Stimulated activated CD4-positive, alpha-beta T cell treated with anti-CD3 and anti-CD28 coated beads, Interleukin-1b, Interleukin-23, amount 100 ng/mL, for 4 hours (primary cell): ENCODE results near the gene MPPED2.

ENCODE experiments used
- DNase-seq, 2 donors: peaks; one replicate each; pipeline ENCODE4 v3.0.0-alpha.2; 2020; ENCODE audit warnings: low read depth in 2 of 2

MPPED2 gene

DNA sequence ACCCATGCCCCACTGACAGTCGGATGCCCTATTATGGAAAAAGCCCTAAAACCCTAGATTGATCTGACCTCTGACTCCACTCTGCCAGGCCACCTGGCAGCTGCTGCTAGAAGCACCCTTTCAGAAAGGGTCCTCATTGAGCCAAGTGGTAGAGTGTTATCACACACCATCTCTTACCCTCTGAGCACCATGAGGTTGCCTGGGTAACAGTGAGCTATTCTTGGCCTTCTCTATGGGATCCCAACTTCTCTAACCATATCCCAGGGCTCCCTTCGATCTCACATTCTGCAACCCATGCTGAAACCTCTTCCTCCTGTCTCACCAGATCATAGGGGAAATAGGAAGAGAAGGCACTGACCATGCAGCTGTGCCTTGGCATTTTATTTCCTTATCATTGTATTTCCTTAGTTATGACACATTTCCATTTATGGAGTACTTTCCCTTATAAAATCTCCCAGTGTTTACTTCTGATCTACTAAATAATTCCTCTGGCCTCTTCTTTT lies 52.7 kb downstream of the MPPED2 start:
- no peak for DNase-seq

- no peak for DNase-seq
Observed at GRCh38 chr11:30527566-30527965, 58.6 kb downstream of the MPPED2 start.

DNA sequence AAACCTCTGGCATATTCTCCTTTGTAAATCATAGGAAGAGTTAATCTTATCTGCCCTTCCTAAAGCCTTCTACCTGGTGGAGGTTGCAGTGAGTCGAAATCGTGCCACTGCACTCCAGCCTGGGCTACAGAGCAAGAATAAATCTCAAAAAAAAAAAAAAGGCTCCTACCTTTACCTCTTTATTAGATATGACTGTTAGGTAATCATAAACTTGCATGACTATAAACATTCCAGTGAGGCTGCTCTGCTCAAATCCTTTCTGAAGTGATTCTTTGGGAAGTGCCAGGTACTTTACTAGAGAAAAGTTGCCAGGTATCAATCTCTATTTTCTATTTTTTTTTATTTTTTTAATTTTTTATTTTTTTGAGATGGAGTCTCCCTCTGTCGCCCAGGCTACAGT lies 59.6 kb downstream of the MPPED2 start:
- DNase-seq, result no peak

DNA sequence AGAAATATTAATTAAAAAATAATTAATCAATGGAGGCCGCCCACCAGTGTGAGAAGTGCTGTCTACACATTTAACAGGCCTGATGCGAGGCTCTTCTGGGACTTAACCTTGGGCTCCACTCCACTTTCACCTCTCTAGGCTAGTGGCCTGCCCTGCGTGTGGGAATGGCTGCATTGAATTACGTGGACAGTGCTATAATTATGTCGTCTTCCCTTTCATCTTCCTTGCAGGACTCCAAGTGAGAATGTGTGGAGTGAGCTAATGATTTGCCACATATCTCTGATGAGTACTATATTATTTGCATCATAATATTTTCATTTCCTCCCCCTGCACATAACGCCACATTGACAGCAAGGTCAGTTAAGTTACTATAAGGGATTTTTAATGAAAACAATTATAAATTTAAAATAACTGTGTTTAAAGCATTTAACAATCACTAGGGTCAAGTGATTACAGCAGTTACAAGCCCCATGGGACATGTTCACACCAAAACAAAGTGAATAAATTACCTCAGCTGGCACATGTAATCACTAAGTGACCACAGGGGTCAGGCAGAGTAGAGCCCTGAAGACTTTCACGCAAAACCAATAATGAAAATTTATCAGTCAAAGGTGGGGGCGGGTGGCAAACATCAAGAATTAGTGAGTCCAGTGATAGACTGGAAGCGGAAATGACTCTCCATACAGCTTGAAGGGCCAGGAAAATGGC lies 63.5 kb downstream of the MPPED2 start:
- no peak for DNase-seq

DNA sequence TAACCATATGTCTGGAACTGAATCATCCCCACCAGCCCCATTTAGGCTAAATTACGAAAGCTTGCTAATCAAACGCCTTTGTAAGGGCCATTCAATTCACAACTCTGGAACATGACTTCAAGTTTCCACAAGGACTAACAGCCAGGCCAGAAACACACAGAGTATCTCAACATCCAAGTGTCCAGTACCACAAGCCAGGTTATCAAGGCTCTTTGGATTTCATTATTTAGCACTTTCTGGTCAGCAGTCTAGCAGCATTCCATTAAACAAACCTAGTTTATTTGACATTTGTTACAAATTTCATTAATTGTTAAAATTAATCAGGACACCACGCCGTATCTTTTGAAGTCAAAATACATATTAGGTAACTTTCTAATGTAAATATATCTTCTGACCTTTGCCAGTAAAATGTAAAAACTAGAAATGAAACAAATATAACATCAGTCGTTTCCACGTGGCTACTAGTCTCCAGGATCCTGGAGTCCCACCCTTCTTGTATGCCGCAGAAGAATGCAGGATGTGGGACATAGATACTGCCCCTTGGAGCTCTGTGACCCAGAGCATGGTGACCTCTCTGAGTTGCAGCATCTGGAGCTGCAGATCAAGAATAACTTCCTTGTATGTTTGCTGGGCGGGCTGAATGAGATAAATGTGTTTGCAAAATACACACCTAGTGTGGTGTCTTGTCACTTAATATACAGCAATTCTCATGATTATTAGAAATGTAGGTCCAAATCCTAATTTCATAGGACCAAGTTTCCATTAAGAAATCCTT lies 64.7 kb downstream of the MPPED2 start:
- no peak for DNase-seq

- DNase-seq, result no peak
Observed at GRCh38 chr11:30513087-30513486, 73.1 kb downstream of the MPPED2 start.

DNA sequence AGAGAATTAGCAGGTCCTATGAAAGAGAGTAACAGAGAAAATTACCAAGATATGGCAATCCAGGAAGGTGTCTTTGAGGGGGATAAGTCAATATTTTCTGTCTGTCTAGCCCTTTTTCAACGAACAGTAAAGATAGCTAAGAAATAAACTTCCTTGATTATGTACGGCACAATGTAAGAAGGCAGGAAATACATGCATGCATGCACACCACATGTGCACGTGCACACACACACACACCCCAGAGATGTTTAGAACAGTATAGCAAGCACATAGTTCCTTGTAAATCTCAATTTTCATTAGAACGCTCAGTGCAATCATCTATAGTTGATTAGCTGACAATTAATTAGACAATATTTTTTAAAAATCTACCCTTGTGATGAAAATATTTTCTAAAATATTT lies 74.7 kb downstream of the MPPED2 start:
- no peak for DNase-seq

GRCh38 chr11:30510750-30511149 lies 75.4 kb downstream of the MPPED2 start:
- no peak for DNase-seq

GRCh38 chr11:30509364-30509763 lies 76.8 kb downstream of the MPPED2 start:
- DNase-seq, result no peak

- no peak for DNase-seq
Observed at GRCh38 chr11:30508594-30508993, 77.6 kb downstream of the MPPED2 start.

- no peak for DNase-seq
Observed at GRCh38 chr11:30505603-30506002, 80.5 kb downstream of the MPPED2 start.

- DNase-seq, result no peak
Observed at GRCh38 chr11:30504468-30504867, 81.7 kb downstream of the MPPED2 start.

- no peak for DNase-seq
Observed at GRCh38 chr11:30503156-30503555, 83.0 kb downstream of the MPPED2 start.

DNA sequence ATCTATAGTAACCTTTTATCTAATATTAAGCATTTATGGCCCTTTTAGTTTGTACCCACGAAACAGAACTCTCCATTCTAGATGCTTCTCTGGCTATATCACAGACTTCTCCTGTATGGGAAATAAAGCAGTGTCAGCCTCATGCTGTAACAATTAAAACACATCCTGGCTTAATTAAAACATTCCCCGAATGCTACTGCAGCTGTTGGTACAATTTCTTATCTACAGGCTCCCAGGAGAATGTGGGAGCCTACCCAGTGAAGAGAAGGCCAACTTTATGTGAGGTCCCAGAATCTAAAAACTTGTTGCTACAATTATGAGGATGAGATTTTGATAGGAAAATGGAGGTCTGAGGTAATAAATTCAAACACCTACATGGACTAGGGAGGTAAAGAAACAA lies 83.8 kb downstream of the MPPED2 start:
- DNase-seq, result no peak

DNA sequence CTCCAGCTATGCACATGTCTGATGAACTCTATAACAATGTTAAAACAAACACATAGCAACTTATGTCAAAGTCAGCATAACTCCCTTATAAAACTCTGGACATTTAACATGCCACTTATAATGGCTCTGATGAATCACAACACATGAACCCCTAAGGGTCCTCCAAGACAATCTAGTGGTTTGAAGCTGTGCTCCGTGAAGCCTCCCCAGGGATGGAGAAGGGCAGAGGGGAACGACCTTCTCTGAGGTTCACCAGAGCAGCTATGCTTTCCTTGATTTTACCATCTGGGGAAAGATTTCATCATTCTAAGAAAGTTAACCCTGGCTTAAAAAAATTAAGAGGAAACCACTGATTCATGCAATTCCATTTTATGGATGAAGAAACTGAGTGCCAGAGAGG lies 84.4 kb downstream of the MPPED2 start:
- DNase-seq, result no peak

- no peak for DNase-seq
Observed at GRCh38 chr11:30499940-30500339, 86.2 kb downstream of the MPPED2 start.

- DNase-seq, result no peak
Observed at GRCh38 chr11:30497600-30497999, 88.6 kb downstream of the MPPED2 start.

DNA sequence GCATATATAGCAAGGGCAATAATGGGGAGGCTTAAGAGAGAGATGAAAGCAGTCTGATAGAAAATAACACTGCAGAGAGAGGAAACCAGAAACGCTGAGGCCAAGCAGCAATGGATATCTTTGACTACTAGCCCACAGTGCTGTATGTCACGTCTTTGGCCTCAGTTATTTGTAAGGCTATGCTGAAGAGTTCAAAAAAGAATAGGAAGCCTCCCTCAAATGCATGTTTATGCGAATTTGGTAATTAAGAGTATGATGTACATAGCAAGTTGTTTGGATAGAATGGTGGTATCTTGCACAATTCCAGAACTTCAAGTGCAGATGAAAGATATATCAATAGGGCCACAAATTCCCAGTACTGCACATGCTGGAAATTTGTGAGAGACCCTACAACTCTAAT lies 89.2 kb downstream of the MPPED2 start:
- DNase-seq, result no peak

DNA sequence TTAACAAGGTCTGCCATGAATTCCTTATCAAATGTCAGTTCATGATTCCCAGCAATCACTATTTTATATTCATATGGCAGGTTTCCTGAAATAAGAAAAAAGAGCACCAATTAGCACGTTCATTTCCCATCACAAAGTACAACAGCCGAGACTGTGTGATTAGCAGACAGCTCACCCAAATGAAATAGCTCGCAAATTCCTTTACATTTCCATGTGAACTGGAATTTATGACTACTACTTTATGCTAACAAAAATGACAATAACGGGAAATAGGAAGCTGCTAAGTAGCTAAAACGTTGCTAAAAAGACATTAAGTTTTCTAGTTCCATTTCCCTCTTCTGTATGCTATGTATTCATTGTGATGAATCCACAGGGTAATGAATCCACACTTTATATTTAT lies 90.7 kb downstream of the MPPED2 start:
- DNase-seq, result no peak

GRCh38 chr11:30489511-30489910 lies 96.6 kb downstream of the MPPED2 start:
- no peak for DNase-seq

DNA sequence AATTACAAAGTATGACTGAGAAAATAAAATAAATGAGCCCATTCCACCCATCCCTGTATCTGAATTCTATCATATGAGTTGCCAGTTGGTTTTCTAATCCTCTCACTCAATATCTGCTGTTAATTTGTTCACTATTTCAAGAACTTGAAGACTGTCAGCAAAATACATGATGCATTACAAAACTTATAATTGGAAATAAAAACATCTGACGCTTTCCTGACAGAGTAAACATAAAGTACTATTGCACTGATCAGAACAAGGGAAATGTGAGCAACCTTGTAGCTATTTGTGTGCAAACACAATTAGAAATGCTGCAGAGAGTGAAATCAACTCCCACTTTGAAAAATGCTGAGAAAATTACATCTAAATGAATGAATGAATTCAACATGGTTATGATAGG lies 97.1 kb downstream of the MPPED2 start:
- DNase-seq, result no peak

GRCh38 chr11:30488304-30488998 lies 97.7 kb downstream of the MPPED2 start:
- DNase-seq, result no peak
